Vagina (tissue), 2 donors: ENCODE data around the gene SERGEF.

Source experiments
- CTCF ChIP-seq, 3 experiments: fragments of 450-650 bp in 2 of 3; fragments of 200-600 bp in 1 of 3; sonication (generic) in 1 of 3; IDR thresholded peaks; one replicate each; pipeline ENCODE4 v1.5.1; 2017 to 2019; ENCODE audit warnings: antibody characterized with exemption in 3 of 3, mild to moderate bottlenecking in 2 of 3, moderate library complexity in 2 of 3
- POLR2A ChIP-seq, 2 donors: fragments of 450-650 bp; IDR thresholded peaks; one replicate each; pipeline ENCODE4 v1.6.1; 2017; ENCODE audit warnings: antibody characterized with exemption in 2 of 2, mild to moderate bottlenecking in 2 of 2, moderate library complexity in 2 of 2
- POLR2AphosphoS5 ChIP-seq, 2 donors: sonication (generic); formaldehyde crosslinking; IDR thresholded peaks; one replicate each; pipeline ENCODE4 v1.9.0; 2017; ENCODE audit warnings: antibody characterized with exemption in 2 of 2, mild to moderate bottlenecking in 2 of 2, low read depth in 1 of 2; ENCODE audit not compliant: insufficient read depth in 1 of 2

GRCh38 chr11:17812865-17813187 is 200.0 kb downstream of the SERGEF start:
- no peak for TF ChIP-seq POLR2A (IDR thresholded peaks at IDR 0.05)
- TF ChIP-seq CTCF (IDR thresholded peaks at IDR 0.05) = no peak
- no peak for TF ChIP-seq POLR2AphosphoS5 (IDR thresholded peaks at IDR 0.05; ENCODE audit: insufficient read depth in 1 of 2, low read depth in 1 of 2)
